ENCODE results near the gene WHAMM.

- TF ChIP-seq POLR2AphosphoS5 (IDR thresholded peaks at IDR 0.05): peak; percentile 16 to 45
- peak; percentile 54 to 69 (median 67) for TF ChIP-seq CTCF (IDR thresholded peaks at IDR 0.05)
- TF ChIP-seq POLR2A (IDR thresholded peaks at IDR 0.05; ENCODE audit: low read depth): no peak
These were observed 40.4 kb downstream of the WHAMM start for GRCh38 chr15:82849556-82850512.
